Tibial nerve (tissue), 4 donors: ENCODE data around the gene URB1. TPM values are rescaled to one million over a fixed set of nuclear protein-coding genes. Genes with fewer than 3 reads are reported as not detected.
"Not testable (repeated sequence)": the region's sequence is repeated elsewhere in the genome, so short reads cannot be mapped to it uniquely, and the experiment has no call there.

Experiments used
- DNase-seq, 2 donors: peaks; one replicate each; pipeline ENCODE4 v3.0.0-alpha.2; 2019; ENCODE audit warnings: low spot score in 2 of 2
- H3K27ac ChIP-seq, 4 donors: fragments of 200-600 bp; sonication (generic) in 3 of 4; one replicate each; pipeline ENCODE4 v1.5.1; 2017 to 2019; ENCODE audit warnings: mild to moderate bottlenecking in 1 of 4
- H3K27me3 ChIP-seq, 2 donors: fragments of 200-600 bp; sonication (generic) in 1 of 2; one replicate each; pipeline versions ENCODE4 v1.5.1 to v1.6.0; 2017 to 2019
- H3K36me3 ChIP-seq, 3 donors: fragments of 200-600 bp; sonication (generic); one replicate each; pipeline ENCODE4 v1.5.1; 2018 to 2019
- H3K4me1 ChIP-seq, 4 donors: fragments of 200-600 bp; sonication (generic) in 3 of 4; one replicate each; pipeline ENCODE4 v1.5.1; 2017 to 2019
- H3K4me3 ChIP-seq, 4 donors: fragments of 200-600 bp; sonication (generic) in 3 of 4; one replicate each; pipeline ENCODE4 v1.5.1; 2017 to 2019; ENCODE audit warnings: mild to moderate bottlenecking in 1 of 4, moderate library complexity in 1 of 4
- H3K9me3 ChIP-seq, 4 donors: fragments of 200-600 bp; sonication (generic) in 3 of 4; one replicate each; pipeline ENCODE4 v1.5.1; 2017 to 2019
- CTCF ChIP-seq, 5 experiments: fragments of 200-600 bp in 3 of 5; fragments of 450-650 bp in 2 of 5; sonication (generic) in 3 of 5; IDR thresholded peaks; one replicate each; pipeline ENCODE4 v1.5.1; 2016 to 2019; ENCODE audit warnings: antibody characterized with exemption in 5 of 5, mild to moderate bottlenecking in 3 of 5, moderate library complexity in 2 of 5
- EP300 ChIP-seq, 2 donors: sonication (generic); formaldehyde crosslinking; IDR thresholded peaks; one replicate each; pipeline ENCODE4 v1.6.1; 2017; ENCODE audit warnings: antibody characterized with exemption in 2 of 2, mild to moderate bottlenecking in 1 of 2
- POLR2A ChIP-seq, 2 donors: fragments of 450-650 bp; IDR thresholded peaks; one replicate each; pipeline ENCODE4 v1.6.1; 2017; ENCODE audit warnings: antibody characterized with exemption in 2 of 2, mild to moderate bottlenecking in 2 of 2, moderate library complexity in 2 of 2
- WGBS, 2 donors: methylation state at CpG; one replicate each; pipeline ENCODE4 v1.1.5; 2018; 5-methylcytosine and 5-hydroxymethylcytosine counted together
- total RNA-seq, 4 donors: library from RNA; depleted of rRNA; stranded (reverse); fragments of >200 nt; gene quantifications; one replicate each; pipeline ENCODE4 v1.1.0, GENCODE V29; 2016

The URB1 gene
- total RNA-seq = 10 to 100 TPM; 18.6 to 29.4 (median 22.2) TPM

GRCh38 chr21:32392880-32393676 lies at the start of gene URB1:
URB1 (minus strand) TSS chr21:32393012; CDS start chr21:32392910, 102 bp downstream.
- TF ChIP-seq CTCF (IDR thresholded peaks at IDR 0.05) = peak in 1 of 5 experiments; percentile 9
- TF ChIP-seq POLR2A (IDR thresholded peaks at IDR 0.05) = peak; percentile 56 to 82
- peak; percentile 55 to 77 for TF ChIP-seq EP300 (IDR thresholded peaks at IDR 0.05)
- Histone ChIP-seq H3K27me3 (no peaks in the 10 kb centered on the region), H3K27ac (peak within 1 kb of the TSS; percentile 63 to 88 (median 82)), H3K36me3 (no peaks in the 10 kb centered on the region), H3K9me3 (no peaks in the 10 kb centered on the region), H3K4me1 (peaks cover 0 to 27% (median 6%) of the 10 kb centered on the region in 4 donors), H3K4me3 (peak within 1 kb of the TSS; percentile 78 to 97 (median 94))
- DNase-seq = peak; percentile 86 to 90
- WGBS, 2 donors = 16 to 24% methylated on average over 15 to 43 of the region's 59 CpGs

- Histone ChIP-seq H3K4me1 (peaks cover 0 to 7% (median 0%) of the 10 kb centered on the region in 4 donors), H3K9me3 (peaks cover 0 to under 1% (median 0%) of the 10 kb centered on the region in 4 donors), H3K27ac (no peak overlapping the region), H3K27me3 (no peaks in the 10 kb centered on the region), H3K4me3 (no peak overlapping the region), H3K36me3 (peaks cover 0 to 4% (median 0%) of the 10 kb centered on the region in 3 donors)
- WGBS, 2 donors = 75% methylated on average over 12 of the region's 12 CpGs
- no peak for TF ChIP-seq EP300 (IDR thresholded peaks at IDR 0.05)
- no peak for TF ChIP-seq POLR2A (IDR thresholded peaks at IDR 0.05)
- TF ChIP-seq CTCF (IDR thresholded peaks at IDR 0.05) = no peak
- DNase-seq = no peak
Observed at GRCh38 chr21:32437729-32438128, 44.9 kb upstream of the URB1 start.

GRCh38 chr21:32432982-32433660 lies 40.3 kb upstream of the URB1 start:
- not testable (repeated sequence) for H3K9me3 ChIP-seq, H3K36me3 ChIP-seq, DNase-seq, H3K27me3 ChIP-seq, H3K4me3 ChIP-seq, H3K27ac ChIP-seq
- peaks cover 0 to 19% (median 6%) of the 10 kb centered on the region in 4 donors for H3K4me1 ChIP-seq
- 84 to 89% methylated on average over 15 of the region's 15 CpGs for WGBS, 2 donors

- WGBS, 2 donors = 55 to 63% methylated on average over 10 of the region's 10 CpGs
- H3K9me3 ChIP-seq = no peaks in the 10 kb centered on the region
- H3K27ac ChIP-seq = peak overlapping the region; percentile 14 to 86 (median 60)
- no peaks in the 10 kb centered on the region for H3K27me3 ChIP-seq
- H3K4me1 ChIP-seq = peaks cover 0 to 43% (median 21%) of the 10 kb centered on the region in 4 donors
- TF ChIP-seq CTCF (IDR thresholded peaks at IDR 0.05) (no peak), EP300 (IDR thresholded peaks at IDR 0.05) (no peak), POLR2A (IDR thresholded peaks at IDR 0.05) (no peak)
- H3K4me3 ChIP-seq = no peak overlapping the region
- no peak for DNase-seq
- H3K36me3 ChIP-seq = peaks cover 0 to 4% (median 0%) of the 10 kb centered on the region in 3 donors
Observed at GRCh38 chr21:32427958-32428623, 35.3 kb upstream of the URB1 start.

- peak overlapping the region; percentile 45 to 86 (median 69) for H3K27ac ChIP-seq
- TF ChIP-seq CTCF (IDR thresholded peaks at IDR 0.05) = no peak
- TF ChIP-seq EP300 (IDR thresholded peaks at IDR 0.05) = peak; percentile 28 to 80
- peak in 1 of 2 donors; percentile 11 for TF ChIP-seq POLR2A (IDR thresholded peaks at IDR 0.05)
Observed at GRCh38 chr21:32426592-32427051, 33.8 kb upstream of the URB1 start.

More at GRCh38 chr21:32426592-32427051, 33.8 kb upstream of the URB1 start:
- Histone ChIP-seq H3K27me3 (no peaks in the 10 kb centered on the region), H3K36me3 (peaks cover 0 to 11% (median 0%) of the 10 kb centered on the region in 3 donors), H3K4me3 (no peak overlapping the region), H3K9me3 (peaks cover 0 to 9% (median 2%) of the 10 kb centered on the region in 4 donors), H3K4me1 (peaks cover 0 to 43% (median 21%) of the 10 kb centered on the region in 4 donors)
- WGBS, 2 donors = 50 to 53% methylated on average over 6 of the region's 6 CpGs
- no peak for DNase-seq
